NOMO-1 treated with dmso at 0.1 percent for 144 hours (cell line): ENCODE data around the gene TSPAN9.

Experiments used
- DNase-seq: peaks from one replicate; lab custom pipeline; 2025; ENCODE audit not compliant: unreplicated experiment; lab: John Stamatoyannopoulos, UW

TSPAN9 gene

DNA sequence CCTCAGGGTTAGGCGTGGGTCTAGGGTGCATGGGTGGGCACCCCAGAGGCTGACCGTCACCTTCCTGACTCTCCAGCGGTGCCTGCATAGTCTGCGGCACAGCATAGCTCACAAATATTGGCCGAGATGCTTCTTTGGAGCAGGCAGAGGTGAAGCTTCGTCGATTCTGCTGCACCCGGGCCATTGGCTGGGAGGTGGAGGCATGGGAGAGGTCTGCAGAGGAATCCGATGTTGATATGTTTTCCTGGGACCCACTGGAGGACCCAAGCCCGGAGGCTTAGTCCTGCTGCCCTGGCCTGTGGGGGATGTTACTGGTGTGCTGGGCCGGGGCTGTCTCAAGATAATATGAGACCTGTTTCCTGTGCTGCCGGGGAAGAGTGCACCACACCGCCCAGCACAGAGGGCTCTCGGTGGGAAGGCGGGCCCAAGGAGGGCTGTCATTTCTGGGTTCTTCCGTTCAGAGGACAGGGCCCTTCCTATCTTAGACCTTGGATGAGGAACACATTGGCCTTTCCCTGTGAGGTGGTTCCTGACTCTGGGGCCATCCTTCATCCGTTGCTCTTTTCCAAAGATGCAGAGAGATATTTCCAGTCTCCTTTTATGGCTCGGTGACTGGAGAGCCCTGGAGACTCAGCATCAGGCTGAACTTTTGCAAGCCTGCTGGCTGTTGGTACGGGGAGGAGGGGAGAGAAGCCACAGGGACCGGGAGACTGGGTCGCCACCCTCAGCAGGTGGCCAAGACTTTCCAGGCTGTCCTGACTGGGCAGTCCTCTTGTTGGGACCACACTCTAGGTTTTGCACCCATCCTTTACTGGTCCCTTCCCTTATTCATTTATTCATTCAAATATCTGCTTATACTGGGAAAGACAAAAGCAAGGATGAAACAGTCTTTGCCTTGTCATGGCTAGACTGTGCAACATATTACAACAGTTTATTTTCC, 143.5 kb downstream of the TSPAN9 start:
- no peak for DNase-seq

DNA sequence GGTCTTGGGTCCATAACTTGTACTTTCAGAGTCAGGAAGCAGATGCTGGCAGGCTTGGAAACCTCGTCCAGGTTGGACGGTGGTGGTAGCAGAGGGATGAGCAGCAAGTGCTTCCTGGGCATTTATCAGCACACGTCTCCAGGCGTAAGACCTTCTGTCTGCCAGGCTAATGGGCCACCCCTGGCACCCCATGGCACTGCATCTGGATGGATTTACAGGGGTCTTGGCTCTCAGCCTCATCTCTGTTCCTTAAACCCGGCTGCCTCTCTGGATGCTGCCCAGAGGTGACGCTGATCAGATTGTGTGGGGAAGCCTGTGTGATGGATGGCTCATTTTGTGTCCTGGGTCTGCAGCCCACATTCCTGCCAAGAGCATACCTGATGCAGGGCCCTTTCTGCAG, 145.1 kb downstream of the TSPAN9 start:
- DNase-seq = no peak

DNA sequence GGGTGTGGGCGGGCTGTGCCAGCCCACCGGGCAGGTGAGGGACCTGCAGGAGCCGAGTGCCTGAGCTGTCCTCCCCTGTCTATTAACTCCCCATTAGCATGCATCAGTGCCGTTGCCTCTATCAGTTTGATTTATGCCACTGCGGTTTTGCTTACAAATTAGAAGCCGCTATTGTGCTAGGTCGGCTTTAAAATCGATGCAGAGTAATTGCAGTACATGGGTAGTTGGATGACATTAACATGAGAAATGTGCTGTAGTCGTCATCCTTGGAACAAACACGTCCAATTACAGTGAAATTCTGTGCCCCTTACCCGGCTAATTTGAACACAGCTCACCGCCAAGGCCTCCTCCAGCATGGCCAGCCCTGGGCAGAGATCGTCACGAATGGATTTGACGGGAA, 145.8 kb downstream of the TSPAN9 start:
- DNase-seq = no peak

DNA sequence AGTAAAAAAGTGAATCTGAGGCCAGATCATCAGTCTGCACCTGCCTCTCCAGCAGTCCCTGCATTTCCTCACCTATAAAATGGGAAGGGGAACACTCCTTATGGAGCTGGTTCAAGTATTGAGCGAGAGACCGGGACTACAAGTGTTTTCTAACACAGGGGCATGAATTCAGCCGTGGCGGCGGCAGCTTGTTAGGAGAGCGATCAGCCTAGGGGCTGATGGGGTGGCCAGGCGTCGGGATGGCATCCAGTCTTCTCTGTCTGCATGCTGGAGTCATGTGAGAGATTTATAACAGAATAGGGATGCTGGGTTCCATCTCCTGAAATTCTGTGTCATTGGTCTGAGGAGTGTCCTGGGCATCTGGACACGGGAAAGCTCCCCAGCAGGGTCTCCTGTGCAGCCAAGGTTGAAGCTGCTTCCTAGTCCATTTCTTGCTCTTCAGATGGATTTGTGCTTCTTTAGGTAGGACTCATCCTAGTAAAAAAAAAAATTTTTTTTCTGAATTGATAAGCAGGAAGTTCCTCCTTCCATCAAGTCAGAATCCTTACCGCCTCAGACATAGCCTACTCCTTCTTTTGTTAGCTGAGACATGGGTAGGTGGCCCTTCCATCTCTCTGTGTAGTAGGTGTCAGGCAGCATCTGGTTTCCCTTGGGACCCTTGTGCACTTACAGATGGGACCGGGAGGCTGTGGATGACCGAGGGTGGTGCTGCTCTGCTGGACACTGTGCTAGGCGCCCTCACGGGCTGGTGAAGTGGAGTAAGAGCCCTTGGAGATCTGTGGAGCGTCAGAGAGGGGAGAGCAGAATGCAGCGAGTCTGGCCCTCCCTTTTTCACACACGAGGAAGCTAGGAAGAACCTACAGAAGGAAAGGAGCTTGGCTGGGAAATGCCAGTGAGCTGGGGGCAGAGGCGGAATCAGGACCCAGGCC, 146.7 kb downstream of the TSPAN9 start:
- DNase-seq = no peak

DNA sequence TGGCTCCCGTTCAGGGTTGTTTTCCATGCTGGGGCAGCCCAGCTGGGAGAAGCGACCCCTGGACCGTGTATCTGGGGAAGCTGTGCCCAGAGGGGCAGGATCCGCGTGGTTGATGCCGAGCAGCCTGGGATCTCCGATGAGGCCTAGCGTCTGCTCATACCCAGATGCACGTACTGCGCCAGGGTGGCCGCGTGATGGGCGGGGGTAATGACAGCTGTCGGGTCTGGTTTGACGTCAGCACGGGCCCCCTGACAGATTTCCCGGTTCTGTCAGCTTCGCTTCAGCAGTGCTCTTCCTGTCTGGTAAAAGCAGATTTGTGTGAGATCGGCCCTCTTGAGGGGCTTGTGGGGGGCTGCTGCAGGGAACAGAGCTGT, 147.3 kb downstream of the TSPAN9 start:
- DNase-seq = no peak

DNA sequence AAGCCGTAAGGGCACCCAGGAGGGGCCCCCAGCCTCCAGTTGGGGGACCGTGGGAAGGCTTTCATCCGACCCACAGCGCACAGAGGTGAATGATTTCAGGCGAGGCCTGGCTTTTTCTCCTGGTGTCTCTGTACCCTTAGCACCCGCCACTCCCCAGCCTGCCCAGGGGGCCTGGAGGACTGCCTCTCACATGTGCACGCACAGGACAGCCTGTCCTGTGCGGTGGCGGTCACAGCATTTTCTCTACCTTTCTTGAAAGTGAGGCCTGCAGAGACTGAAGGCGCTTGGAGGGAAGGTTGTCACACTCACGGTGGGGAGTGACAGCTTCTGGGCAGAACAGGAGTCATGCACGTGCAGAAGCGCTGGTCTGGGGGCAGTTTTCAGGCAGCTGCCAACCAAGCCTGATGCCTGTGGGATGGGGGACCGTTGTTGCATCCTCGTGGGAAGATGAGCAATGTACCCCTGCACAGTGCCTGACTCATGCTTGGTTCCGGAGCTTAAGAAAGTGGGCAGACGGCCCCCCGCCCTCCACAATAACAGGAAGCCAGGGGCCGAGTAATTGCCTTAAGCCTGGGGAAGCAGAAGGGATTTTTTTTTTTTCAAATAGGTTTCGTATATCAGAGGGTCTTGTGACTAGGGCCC, 148.1 kb downstream of the TSPAN9 start:
- no peak for DNase-seq

DNA sequence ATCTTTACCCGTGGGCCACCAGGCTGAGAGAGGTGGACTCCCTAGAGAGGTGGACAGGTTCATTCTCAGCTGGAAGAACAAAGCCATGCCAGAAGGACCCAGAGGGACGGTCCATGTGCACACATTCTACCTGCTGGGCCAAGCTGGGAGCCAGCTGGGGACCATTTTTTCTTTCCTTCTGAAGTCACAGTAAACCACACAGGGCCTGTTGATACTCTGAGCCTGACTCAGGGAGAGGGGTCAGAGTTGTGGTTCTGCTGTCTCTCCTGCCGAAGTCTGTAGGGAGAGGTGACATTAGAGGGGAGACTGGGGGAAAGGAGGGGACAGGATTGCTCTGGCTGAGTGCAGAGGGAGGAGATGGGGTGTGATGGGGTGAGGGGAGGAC, 148.6 kb downstream of the TSPAN9 start:
- DNase-seq = no peak

DNA sequence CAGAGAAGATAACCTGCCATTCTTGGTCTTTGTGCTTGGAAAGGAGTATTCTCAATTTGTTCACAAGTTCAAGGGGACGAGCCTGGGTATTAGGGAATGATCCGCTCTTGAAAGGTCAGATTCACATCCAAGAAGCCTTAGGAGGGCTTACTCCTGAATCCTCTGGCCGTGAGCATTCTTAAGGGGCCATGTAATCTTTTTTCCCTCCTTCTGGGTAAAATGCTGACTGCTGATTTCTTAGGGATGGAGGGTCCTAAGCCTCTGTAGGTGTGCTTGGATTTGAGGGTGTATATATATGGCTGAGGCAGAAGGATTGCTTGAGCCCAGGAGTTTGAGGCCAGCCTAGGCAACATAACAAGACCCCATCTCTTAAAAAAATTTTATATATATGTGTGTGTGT, 149.1 kb downstream of the TSPAN9 start:
- DNase-seq = no peak

DNA sequence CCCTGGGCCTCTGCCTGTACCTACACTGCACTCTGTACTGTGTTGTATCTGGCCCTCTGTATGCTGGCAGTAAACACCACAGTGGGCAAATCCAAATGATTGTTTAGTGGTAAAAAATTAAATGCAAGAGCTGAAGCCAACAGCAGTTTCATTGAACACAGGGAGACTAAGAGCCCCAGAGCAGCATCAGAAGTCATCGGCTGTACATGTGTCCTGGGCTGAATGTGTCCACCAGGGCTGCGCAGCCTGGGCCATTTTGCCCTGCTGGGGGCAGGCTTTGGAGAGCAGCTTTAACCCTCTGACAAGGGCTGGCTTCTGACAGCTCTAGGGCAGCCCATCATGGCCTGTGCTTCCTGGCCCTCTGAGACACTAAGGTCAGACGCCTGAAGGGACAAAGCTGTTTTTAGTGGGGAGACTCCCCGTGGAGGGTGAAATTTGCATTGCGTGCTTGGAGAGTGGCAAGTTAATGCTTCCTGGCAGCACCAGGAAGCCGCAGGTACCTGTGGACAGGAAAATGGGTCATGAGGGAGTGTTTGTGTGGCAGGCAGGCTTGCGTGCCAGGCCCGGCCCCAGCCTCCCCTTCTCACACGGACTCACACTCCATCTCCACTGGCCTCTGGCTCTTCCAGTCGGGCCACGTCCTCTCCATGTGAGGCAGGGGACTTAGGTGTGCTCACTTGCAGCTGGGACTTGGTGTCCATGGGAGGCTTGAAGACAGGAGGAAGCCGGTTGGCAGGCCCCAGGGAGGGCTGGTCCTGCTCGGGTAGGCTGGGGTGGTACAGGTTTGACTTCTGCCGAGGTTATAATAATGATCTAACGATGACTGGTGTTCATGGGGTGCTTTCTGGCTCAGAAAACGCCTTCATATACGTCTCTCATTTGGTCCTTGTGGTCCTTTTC, 150.1 kb downstream of the TSPAN9 start:
- DNase-seq = no peak

DNA sequence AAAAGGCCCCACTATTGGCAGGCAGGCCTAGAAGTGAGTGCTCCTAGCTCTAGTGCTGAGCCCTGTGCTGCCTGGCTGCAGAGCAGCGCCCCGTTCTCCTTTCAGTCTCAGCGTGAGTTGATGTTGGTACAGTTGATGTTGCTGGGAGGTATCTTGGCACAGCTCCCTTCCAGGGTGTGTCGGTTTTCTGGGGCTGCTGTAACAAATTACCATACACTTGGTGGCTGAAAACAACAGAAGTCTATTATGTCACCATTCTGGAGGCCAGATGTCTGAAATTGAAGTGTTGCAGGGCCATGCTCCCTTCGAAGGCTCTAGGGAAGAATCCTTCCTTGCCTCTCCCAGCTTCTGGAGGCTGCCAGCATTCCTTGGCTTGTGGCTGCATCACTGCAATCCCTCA, 151.4 kb downstream of the TSPAN9 start:
- no peak for DNase-seq

DNA sequence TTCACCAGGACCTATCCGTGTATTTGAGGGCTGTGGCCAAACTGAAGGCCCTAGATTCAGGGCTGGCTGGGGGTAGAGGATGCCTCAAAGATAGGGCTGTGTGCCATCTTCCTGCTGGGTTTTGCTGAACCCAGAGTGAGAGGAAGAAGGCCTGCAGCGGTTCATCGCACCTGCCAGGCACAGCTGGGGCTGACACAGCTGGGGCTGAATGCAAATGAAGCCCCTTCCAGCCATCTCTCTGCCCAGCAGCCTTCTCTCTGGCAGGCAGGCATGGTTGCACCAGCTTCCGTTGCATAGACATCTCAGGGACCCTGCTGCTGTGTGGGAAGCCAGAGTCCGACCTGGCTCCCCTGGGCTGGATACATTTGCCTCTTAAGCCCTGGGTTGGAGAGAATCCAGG, 152.4 kb downstream of the TSPAN9 start:
- DNase-seq = no peak

DNA sequence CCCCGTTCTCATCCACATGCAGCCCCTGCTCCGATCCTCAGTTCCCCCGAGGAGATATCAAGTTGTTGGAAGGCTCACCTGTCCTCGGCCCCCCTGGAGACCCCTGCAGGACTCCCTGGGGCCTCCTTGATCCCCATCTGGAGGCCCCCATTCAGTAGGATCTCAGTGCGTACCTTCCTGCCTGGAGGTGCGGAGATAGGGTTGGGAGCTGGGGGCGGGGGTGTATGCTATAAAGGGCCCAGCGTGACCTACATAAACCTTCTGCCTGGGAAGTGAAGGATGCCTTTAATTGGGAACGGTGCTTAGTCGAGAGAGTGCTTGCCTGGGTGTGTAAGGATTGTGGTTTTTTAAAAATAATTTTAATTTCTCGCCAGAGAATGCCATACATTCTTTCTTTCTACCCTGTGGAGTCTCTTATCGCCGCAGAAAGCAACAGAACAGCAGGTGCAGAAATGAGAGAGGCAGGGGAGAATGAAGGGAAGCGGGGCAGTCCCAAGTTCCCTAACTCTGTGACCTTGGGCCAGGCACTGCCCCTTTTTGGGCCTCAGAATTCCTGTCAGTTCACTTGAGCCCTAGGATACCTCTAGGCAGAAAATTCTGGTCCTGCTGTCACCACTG, 153.7 kb downstream of the TSPAN9 start:
- DNase-seq = no peak

DNA sequence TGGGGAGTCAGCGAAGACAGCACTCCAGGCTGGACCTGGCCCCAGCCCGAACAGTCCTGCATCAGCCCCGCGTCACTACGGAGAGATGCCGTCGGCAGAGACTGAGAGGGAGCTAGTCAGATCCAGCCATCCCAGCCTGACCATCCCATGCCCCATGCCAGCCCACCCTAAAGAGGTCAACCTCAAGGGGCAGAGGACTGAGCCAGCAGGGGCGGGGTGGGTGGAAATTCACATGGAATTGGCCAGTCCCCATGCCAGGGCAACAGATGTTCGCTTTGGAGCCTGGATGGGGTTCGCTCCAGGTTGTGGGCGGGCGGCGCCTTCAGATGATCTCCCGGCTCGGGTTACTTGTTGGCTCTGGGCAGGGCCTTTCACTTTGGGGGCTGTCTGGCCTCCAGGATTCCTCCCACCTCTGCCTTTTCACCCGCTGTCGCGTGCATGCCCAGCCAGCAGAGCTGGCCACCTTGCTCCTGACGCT, 154.3 kb downstream of the TSPAN9 start:
- DNase-seq = no peak

DNA sequence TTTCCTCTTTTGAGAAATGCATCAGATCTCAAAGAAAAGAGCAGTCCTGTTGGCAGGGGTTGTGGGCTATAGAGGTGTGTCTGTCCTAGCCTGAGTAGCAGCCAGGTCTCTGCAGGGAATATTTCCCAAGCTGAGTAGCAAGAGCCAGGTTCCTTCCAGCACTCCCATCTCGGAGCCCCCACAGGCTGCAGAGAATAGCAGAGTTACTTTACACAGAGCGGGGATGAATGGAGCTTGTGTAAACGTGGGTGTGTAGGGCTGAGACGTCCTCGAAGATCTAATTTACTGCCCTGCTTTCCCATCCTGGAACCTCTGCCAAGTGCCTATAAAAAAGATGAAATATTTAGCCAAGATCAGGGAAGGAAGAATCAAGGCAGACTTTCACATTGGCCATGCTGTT, 156.6 kb downstream of the TSPAN9 start:
- DNase-seq = no peak

DNA sequence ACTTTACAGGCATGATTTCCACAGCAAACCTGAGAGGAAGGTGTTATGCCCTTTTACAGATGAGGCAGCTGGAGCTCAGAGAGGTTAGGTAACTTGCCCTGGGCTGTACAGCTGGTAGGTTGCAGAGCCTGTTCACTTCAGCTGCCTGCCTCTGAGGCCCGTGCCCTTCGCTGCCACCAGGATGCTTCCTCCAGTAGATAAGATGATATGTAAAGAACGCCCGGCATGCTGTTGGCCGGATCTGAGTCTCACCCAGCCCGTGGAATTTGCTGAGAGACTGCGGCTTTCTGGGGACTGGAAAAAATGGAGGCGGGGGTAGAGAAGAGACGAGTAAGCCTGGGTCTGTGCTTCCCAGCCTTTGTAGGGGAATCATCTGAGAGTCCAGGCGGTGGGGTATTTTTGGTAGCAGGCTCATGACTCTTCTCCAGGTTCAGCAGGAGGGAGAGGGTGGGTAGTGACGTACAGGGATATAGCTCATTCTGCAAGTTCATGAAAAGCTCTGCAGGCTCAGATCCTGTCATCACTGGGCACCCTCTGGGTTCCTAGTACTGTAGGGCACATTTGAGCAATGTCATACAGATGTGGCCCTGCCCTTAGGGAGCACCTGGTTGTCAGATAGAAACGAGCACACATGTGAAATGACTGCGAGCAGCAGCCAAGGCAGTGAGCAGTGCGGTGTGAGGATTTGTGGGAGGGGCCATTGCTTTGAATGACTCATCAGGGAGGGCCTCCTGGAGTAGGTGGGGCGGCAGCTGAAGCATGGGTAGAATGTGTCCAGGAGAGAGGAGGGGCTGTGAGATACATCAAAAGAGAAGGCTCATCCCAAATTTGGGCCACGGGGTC, 159.4 kb downstream of the TSPAN9 start:
- no peak for DNase-seq

DNA sequence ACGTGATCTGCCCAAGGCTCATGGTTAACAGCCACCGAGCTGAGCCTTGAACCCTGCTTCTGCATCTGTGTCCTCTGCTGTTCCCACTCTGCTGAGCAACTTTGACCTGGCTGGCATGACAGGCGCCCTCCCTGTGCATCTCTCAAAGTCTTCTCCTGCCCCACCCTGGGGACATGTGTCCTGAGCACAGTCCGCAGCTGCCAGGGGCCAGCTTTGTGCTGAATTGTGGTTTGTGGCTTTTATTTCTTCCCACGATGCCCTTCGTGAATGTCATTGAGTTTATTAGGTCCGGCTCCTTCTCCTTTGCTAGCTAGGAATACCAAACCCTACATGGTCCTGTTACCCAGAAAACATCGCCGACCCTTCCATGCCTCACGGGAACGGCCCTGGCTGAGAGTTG, 161.0 kb downstream of the TSPAN9 start:
- no peak for DNase-seq

DNA sequence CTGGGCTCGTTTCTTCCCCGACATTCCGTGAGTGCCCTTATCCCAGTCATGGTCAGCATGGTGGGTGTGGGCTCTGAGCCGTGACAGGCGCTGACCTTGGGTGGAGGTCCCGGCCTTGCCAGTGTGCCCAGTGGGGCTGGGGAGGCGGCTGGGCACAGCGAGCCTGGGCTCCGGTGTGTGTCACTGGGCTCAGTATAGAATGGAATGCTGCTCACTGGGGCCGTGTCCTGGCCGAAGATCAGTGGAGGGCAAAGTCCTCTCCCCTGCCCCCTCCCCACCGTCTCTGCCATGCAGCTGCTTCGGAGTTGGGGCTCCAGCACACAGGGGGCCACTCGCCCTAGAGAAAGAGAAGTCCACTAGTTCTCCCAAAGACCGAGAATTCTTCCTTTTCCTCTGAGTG, 164.4 kb downstream of the TSPAN9 start:
- DNase-seq = no peak

DNA sequence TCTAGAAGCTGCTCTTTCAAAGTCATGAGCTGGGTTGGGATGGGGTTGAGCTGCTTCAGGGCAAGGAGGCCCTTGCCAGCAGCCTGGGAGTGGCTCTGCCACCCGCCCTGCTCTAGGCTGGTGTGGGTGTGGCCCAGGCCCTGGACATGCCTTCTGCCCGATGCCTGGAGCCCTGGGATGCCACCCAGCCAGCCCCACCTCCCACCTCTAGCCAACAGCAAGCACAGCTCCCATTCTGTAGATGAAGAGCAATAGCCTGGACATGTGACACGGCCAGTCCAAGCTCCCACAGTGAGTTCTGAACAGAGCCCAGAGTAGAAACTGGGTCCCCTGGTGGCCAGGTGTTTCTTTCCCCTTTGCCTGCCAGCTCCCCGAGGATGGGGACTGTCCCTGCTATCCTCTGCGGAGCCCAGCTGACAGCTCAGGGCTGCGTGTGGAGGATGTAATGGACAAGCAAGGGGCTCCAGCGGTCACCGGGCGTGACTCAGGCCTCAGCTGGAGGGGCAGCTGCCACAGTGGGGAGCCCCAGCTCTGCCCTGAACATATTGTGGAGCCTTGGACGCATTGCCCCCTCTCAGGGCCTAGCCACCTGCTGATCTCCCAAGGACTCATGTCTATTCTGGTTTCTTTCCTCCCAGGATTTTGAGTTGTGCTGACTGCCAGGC, 165.2 kb downstream of the TSPAN9 start:
- DNase-seq = no peak
